Neutrophil (primary cell): Measurements from ENCODE around the gene PAX2.

Source experiments
- H3K27ac ChIP-seq: fragments of 200-600 bp; sonication (generic); 2 replicates; pipeline ENCODE4 v1.5.1; 2016; ENCODE audit warnings: mild to moderate bottlenecking, moderate library complexity
- H3K27me3 ChIP-seq: fragments of 200-600 bp; sonication (generic); 2 replicates; pipeline ENCODE4 v1.6.0; 2016; ENCODE audit warnings: mild to moderate bottlenecking
- H3K36me3 ChIP-seq: fragments of 200-600 bp; sonication (generic); 2 replicates; pipeline ENCODE4 v1.5.1; 2017
- H3K4me1 ChIP-seq, 2 experiments: fragments of 200-600 bp in 1 of 2; sonication (generic) in 1 of 2; 1 replicate in 1 of 2; 2 replicates in 1 of 2; pipeline versions ENCODE4 v1.5.1 to v1.6.1; 2013 to 2016; ENCODE audit warnings: low read depth in 1 of 2, low read length in 1 of 2, mild to moderate bottlenecking in 1 of 2, moderate library complexity in 1 of 2; ENCODE audit not compliant: control insufficient read depth in 1 of 2, insufficient read depth in 1 of 2
- H3K4me3 ChIP-seq, 2 experiments: fragments of 200-600 bp in 1 of 2; sonication (generic) in 1 of 2; 1 replicate in 1 of 2; 2 replicates in 1 of 2; pipeline ENCODE4 v1.5.1; 2013 to 2016; ENCODE audit warnings: low read depth in 1 of 2, low read length in 1 of 2, mild to moderate bottlenecking in 1 of 2, moderate library complexity in 1 of 2
- H3K9me3 ChIP-seq: fragments of 200-600 bp; sonication (generic); 2 replicates; pipeline ENCODE4 v1.5.1; 2016
- TF ChIP-seq, protein P1 (sequence below): fragments of 200-600 bp; sonication (generic); IDR thresholded peaks from 2 replicates; pipeline ENCODE4 v1.5.1; 2016; ENCODE audit warnings: antibody characterized with exemption

PAX2 gene

DNA sequence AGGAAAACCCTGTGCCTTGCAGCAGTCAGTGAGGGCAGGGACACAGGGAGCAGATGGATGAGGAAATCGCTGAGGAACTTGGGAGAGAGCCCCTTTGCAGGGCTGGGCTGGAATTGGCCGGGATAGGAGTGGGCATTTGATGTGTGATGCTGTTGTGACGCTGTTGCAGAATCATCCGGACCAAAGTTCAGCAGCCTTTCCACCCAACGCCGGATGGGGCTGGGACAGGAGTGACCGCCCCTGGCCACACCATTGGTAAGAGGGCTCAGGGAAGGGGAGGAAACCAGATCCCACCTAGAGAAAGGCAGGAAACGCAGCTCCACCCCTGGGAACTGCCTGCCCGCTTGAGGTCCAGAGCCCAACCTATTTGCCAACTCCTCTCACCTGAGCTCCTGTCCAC, 33.9 kb downstream of the PAX2 start:
- Histone ChIP-seq H3K27me3 (peaks cover 90% of the 10 kb centered on the region), H3K36me3 (no peaks in the 10 kb centered on the region), H3K4me3 (no peak overlapping the region), H3K9me3 (no peaks in the 10 kb centered on the region), H3K4me1 (no peaks in the 10 kb centered on the region), H3K27ac (no peak overlapping the region)
- TF ChIP-seq, protein P1, sequence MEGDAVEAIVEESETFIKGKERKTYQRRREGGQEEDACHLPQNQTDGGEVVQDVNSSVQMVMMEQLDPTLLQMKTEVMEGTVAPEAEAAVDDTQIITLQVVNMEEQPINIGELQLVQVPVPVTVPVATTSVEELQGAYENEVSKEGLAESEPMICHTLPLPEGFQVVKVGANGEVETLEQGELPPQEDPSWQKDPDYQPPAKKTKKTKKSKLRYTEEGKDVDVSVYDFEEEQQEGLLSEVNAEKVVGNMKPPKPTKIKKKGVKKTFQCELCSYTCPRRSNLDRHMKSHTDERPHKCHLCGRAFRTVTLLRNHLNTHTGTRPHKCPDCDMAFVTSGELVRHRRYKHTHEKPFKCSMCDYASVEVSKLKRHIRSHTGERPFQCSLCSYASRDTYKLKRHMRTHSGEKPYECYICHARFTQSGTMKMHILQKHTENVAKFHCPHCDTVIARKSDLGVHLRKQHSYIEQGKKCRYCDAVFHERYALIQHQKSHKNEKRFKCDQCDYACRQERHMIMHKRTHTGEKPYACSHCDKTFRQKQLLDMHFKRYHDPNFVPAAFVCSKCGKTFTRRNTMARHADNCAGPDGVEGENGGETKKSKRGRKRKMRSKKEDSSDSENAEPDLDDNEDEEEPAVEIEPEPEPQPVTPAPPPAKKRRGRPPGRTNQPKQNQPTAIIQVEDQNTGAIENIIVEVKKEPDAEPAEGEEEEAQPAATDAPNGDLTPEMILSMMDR: no peak

DNA sequence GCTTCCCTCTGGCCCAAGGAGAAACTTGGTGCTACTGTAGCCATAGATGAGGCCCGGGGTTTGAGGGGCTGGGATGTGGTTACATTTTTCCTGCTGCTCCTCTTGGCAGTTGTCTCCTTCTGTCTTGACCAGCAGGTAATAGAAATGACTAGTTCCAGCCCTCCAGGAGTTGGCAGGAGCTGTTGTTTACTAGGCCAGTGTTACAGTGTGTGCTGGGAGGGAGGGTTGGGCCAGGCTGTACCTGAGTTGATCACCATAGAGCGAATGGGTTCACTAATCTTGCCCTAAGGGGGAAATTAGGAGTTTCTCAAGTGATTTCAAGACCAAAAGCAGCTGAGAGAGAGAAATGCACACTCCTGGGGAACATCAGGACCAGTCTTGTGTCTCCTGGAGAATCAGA, 34.9 kb downstream of the PAX2 start:
- TF ChIP-seq, protein P1: no peak
- H3K4me1 ChIP-seq: no peaks in the 10 kb centered on the region
- no peaks in the 10 kb centered on the region for H3K9me3 ChIP-seq
- H3K27ac ChIP-seq: no peak overlapping the region
- no peak overlapping the region for H3K4me3 ChIP-seq
- peaks cover 90% of the 10 kb centered on the region for H3K27me3 ChIP-seq
- H3K36me3 ChIP-seq: no peaks in the 10 kb centered on the region

DNA sequence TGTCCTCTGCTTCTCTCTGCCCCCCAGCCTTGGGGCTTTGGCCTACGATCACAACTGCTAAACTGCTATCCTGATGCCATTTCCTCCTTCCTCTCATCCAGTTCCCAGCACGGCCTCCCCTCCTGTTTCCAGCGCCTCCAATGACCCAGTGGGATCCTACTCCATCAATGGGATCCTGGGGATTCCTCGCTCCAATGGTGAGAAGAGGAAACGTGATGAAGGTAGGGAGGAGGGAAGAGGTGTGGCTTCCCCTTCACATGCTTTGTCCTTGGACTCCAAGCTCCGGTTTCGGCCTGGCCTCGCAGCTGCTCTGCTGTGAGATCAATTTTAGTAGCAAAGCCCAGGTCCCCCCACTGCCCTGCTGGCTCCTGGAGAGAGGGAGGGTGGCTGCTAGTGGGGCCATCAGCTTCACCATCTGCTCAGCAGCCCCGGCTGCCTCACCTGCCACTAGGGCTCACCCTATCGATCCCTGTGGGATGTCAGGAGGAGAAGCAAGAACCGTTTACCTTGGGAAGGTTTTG, 35.8 kb downstream of the PAX2 start:
- Histone ChIP-seq H3K4me1 (no peaks in the 10 kb centered on the region), H3K27me3 (peaks cover 90% of the 10 kb centered on the region), H3K9me3 (no peaks in the 10 kb centered on the region), H3K27ac (no peak overlapping the region), H3K4me3 (no peak overlapping the region), H3K36me3 (no peaks in the 10 kb centered on the region)
- TF ChIP-seq, protein P1: no peak

DNA sequence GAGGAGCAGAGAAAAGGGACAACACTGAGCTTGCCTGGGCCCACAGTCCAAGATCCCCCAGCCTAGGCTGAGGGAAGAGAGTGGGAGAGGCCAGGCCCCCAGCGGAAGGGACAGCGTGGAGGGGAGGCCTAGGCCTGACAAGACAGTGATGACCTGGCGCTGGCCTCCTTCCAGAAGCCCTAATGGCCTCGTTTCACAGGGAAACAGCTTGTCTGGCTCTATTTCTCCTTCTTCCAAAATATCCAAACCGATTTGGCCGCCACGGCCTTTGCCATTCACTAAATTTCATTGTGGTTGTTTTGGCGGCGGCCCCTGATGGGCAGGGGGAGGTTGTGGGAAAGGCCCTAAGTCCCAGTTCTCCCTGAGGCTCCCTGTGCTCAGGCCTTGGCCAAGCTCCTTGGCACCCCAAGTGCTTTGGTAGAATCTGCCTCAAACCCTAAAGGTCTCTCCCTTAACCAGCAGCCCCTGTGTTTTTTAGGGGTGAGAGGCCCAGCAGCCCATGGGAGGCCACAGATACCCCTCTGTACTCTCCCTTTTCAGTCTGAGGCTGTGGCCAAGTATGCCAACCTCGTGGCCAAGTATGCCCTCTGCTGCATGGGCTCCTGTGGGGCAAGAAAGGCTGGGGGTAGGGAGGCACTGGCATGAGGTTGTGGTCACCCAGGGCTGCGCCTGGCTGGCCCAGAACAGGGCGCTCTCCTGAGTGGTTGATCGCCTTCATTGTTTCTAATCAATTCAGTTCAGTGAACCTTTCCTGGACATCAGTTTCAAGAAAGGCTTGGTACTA, 37.3 kb downstream of the PAX2 start:
- no peak overlapping the region for H3K4me3 ChIP-seq
- no peaks in the 10 kb centered on the region for H3K9me3 ChIP-seq
- TF ChIP-seq, protein P1: no peak
- no peak overlapping the region for H3K27ac ChIP-seq
- peaks cover 90% of the 10 kb centered on the region for H3K27me3 ChIP-seq
- H3K36me3 ChIP-seq: no peaks in the 10 kb centered on the region
- no peaks in the 10 kb centered on the region for H3K4me1 ChIP-seq

DNA sequence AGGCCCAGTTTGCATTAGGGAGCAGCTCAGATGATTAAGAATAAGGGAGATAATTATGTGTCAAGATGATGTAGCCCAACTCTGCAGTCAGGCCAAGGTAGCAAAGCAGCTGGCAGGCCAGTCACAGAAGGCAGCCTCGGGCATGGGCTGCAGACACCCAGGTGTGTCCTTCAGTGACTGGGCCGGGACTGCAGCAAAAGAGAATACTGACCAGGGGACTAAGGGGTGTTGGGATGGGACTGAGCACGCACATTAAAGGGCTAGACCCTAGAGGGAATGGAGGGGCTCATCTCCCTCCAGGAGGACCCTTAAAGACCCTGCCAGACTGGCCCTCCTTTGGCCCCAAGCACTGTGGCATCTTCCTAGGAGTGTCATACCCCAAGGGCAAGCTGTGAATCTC, 38.7 kb downstream of the PAX2 start:
- no peak overlapping the region for H3K27ac ChIP-seq
- no peaks in the 10 kb centered on the region for H3K4me1 ChIP-seq
- peaks cover 90% of the 10 kb centered on the region for H3K27me3 ChIP-seq
- TF ChIP-seq, protein P1: no peak
- H3K4me3 ChIP-seq: no peak overlapping the region
- H3K9me3 ChIP-seq: no peaks in the 10 kb centered on the region
- no peaks in the 10 kb centered on the region for H3K36me3 ChIP-seq
